Measurements from ENCODE around the gene DLG2. TPM values are rescaled to one million over a fixed set of nuclear protein-coding genes. Genes with fewer than 3 reads are reported as not detected.

DLG2 gene
- total and polyA plus RNA-seq, 12 donors, result 1.0 to 14.8 (median 7.4) TPM

- WGBS, 2 donors, result 60 to 65% methylated on average over 2 of the region's 2 CpGs
- no peak for DNase-seq
- TF ChIP-seq CTCF (IDR thresholded peaks at IDR 0.05), result no peak
- no peaks in the 10 kb centered on the region for H3K27me3 ChIP-seq
- no peak overlapping the region for H3K4me3 ChIP-seq
- ATAC-seq, result no peak
- H3K9me3 ChIP-seq, result peaks cover 0 to 7% (median 0%) of the 10 kb centered on the region in 11 donors
- H3K36me3 ChIP-seq, result no peaks in the 10 kb centered on the region
- H3K4me1 ChIP-seq, result no peaks in the 10 kb centered on the region
- no peak overlapping the region for H3K27ac ChIP-seq
- intact Hi-C loops (cut with DNase I), result no loop called here
Measured at GRCh38 chr11:83511646-83512045, 2115.5 kb downstream of the DLG2 start.

GRCh38 chr11:83510530-83511460 is 2116.3 kb downstream of the DLG2 start:
- ATAC-seq, result no peak
- 52 to 55% methylated on average over 11 of the region's 11 CpGs for WGBS, 2 donors
- intact Hi-C loops (cut with DNase I), result no loop called here

GRCh38 chr11:83508804-83509203 is 2118.3 kb downstream of the DLG2 start:
- 73 to 84% methylated on average over 6 of the region's 6 CpGs for WGBS, 2 donors
- ATAC-seq (no peak), DNase-seq (no peak)
- Histone ChIP-seq H3K27me3 (no peaks in the 10 kb centered on the region), H3K36me3 (no peaks in the 10 kb centered on the region), H3K9me3 (peaks cover 0 to 7% (median 0%) of the 10 kb centered on the region in 11 donors), H3K27ac (no peak overlapping the region), H3K4me1 (no peaks in the 10 kb centered on the region), H3K4me3 (no peak overlapping the region)
- intact Hi-C loops (cut with DNase I), result no loop called here
- TF ChIP-seq CTCF (IDR thresholded peaks at IDR 0.05), result no peak

More at GRCh38 chr11:83510530-83511460, 2116.3 kb downstream of the DLG2 start:
- no peaks in the 10 kb centered on the region for H3K36me3 ChIP-seq
- no peak for TF ChIP-seq CTCF (IDR thresholded peaks at IDR 0.05)
- no peak overlapping the region for H3K27ac ChIP-seq
- DNase-seq, result no peak
- H3K4me1 ChIP-seq, result no peaks in the 10 kb centered on the region
- H3K4me3 ChIP-seq, result no peak overlapping the region
- H3K9me3 ChIP-seq, result peaks cover 0 to 7% (median 0%) of the 10 kb centered on the region in 11 donors
- H3K27me3 ChIP-seq, result no peaks in the 10 kb centered on the region

- Histone ChIP-seq H3K4me3 (no peak overlapping the region), H3K9me3 (no peaks in the 10 kb centered on the region), H3K4me1 (no peaks in the 10 kb centered on the region), H3K36me3 (no peaks in the 10 kb centered on the region), H3K27me3 (no peaks in the 10 kb centered on the region), H3K27ac (no peak overlapping the region)
- 87 to 89% methylated on average over 3 of the region's 3 CpGs for WGBS, 2 donors
- no peak for DNase-seq
- TF ChIP-seq CTCF (IDR thresholded peaks at IDR 0.05), result no peak
- intact Hi-C loops (cut with DNase I), result no loop called here
- no peak for ATAC-seq
Measured at GRCh38 chr11:83502041-83502440, 2125.1 kb downstream of the DLG2 start.

Measured in heart right ventricle (tissue), 16 donors.